K562 (cell line): Measurements from ENCODE around the gene RYR3. TPM values are rescaled to one million over a fixed set of nuclear protein-coding genes. Genes with fewer than 3 reads are reported as not detected.

Experiments used
- ATAC-seq: fragments of 200-7000 bp; cut with Tn5 transposase; 3 replicates; pipeline ENCODE4 v1.9.1; 2020; ENCODE audit warnings: moderate library complexity
- BruUV-seq: library from RNA; stranded (reverse); fragments of 400-500 nt; replicated peaks from 2 replicates; lab custom pipeline; 2021; lab: Mats Ljungman, UMichigan
- CTCF ChIA-PET: fragments of 300-600 bp; formaldehyde crosslinking; extraction: SDS; loops from one replicate; lab custom pipeline; 2021; ENCODE audit warnings: low intra/inter-chr PET ratio; lab: Yijun Ruan, JAX
- POLR2A ChIA-PET: fragments of 300-600, 350-650 bp; sonication (Branson Sonifier 250); formaldehyde crosslinking; extraction: SDS; loops from one replicate; lab custom pipeline; 2021; ENCODE audit warnings: antibody characterized with exemption, inconsistent platforms; lab: Yijun Ruan, JAX
- DNase-seq, 4 experiments: peaks; one replicate each; pipeline versions ENCODE4 v3.0.0 to v3.0.0-alpha.2; 2011 to 2018; ENCODE audit warnings: low spot score in 3 of 4, mixed read lengths in 3 of 4; ENCODE audit errors: extremely low read depth in 1 of 4
- FAIRE-seq: peaks from 2 replicates; lab custom pipeline; 2011; peaks lifted over from hg19 to GRCh38; lab: Jason Lieb, UNC
- H2AFZ ChIP-seq: 2 replicates; pipeline ENCODE4 v1.6.0; 2011; ENCODE audit warnings: low read depth, low read length, control low read depth, inconsistent platforms
- H3K27ac ChIP-seq: fragments of 200-600 bp; 3 replicates; pipeline ENCODE4 v1.8.0; 2011; ENCODE audit warnings: low read depth, mild to moderate bottlenecking, control low read depth, inconsistent platforms, low read length, moderate library complexity, mixed read lengths; ENCODE audit errors: extremely low read depth
- H3K27me3 ChIP-seq, 2 experiments: fragments of 300-600 bp in 1 of 2; 2 replicates in 1 of 2; 3 replicates in 1 of 2; pipeline versions ENCODE4 v1.6.0 to v1.8.0; 2011; ENCODE audit warnings: inconsistent platforms in 2 of 2, low read length in 2 of 2, mild to moderate bottlenecking in 1 of 2, mixed read lengths in 1 of 2, moderate library complexity in 1 of 2; ENCODE audit not compliant: control insufficient read depth in 2 of 2, insufficient read depth in 2 of 2
- H3K36me3 ChIP-seq: fragments of 300-600 bp; 3 replicates; pipeline ENCODE4 v1.8.0; 2011; ENCODE audit warnings: mild to moderate bottlenecking, low read length, inconsistent platforms; ENCODE audit not compliant: control insufficient read depth, insufficient read depth
- H3K4me1 ChIP-seq, 2 experiments: fragments of 200-600 bp in 1 of 2; replicated peaks in 1 of 2; 2 replicates in 1 of 2; 3 replicates in 1 of 2; pipeline versions ENCODE4 v1.5.1 to v1.8.0; 2011; ENCODE audit warnings: inconsistent platforms in 2 of 2, low read length in 2 of 2, mild to moderate bottlenecking in 1 of 2, mixed read lengths in 1 of 2, moderate library complexity in 1 of 2; ENCODE audit not compliant: control insufficient read depth in 2 of 2, insufficient read depth in 2 of 2
- H3K4me2 ChIP-seq: 2 replicates; pipeline ENCODE4 v1.6.1; 2011; ENCODE audit warnings: low read length, control low read depth, inconsistent platforms, mixed read lengths; ENCODE audit not compliant: insufficient read depth
- H3K4me3 ChIP-seq: fragments of 200-600 bp; sonication (generic), shearing (Covaris generic); 2 replicates; pipeline ENCODE4 v1.5.1; 2016; ENCODE audit warnings: control low read depth, inconsistent platforms
- H3K79me2 ChIP-seq: fragments of 200-600 bp; 3 replicates; pipeline ENCODE4 v1.8.0; 2011; ENCODE audit warnings: low read length, inconsistent platforms; ENCODE audit not compliant: control insufficient read depth, insufficient read depth
- H3K9ac ChIP-seq, 2 experiments: 2 replicates each; pipeline versions ENCODE4 v1.6.0 to v1.6.1; 2011; ENCODE audit warnings: low read depth in 2 of 2, low read length in 2 of 2, control low read depth in 1 of 2, inconsistent platforms in 1 of 2, mild to moderate bottlenecking in 1 of 2, mixed read lengths in 1 of 2; ENCODE audit not compliant: insufficient read depth in 1 of 2
- H3K9me1 ChIP-seq: one replicate; pipeline ENCODE4 v1.6.0; 2011; ENCODE audit warnings: inconsistent platforms, mild to moderate bottlenecking, low read length, moderate library complexity; ENCODE audit not compliant: control insufficient read depth, insufficient read depth
- H3K9me3 ChIP-seq: replicated peaks from 2 replicates; pipeline ENCODE4 v1.5.1; 2011; ENCODE audit warnings: low read depth, low read length, inconsistent platforms; ENCODE audit not compliant: control insufficient read depth, insufficient read depth
- H4K20me1 ChIP-seq: replicated peaks from 2 replicates; pipeline ENCODE4 v1.6.1; 2011; ENCODE audit warnings: low read length, inconsistent platforms, mixed read lengths; ENCODE audit not compliant: control insufficient read depth, insufficient read depth
- BACH1 ChIP-seq: fragments of 200-800 bp; sonication (Bioruptor generic); IDR thresholded peaks from 2 replicates; pipeline ENCODE4 v1.6.1; 2016; ENCODE audit warnings: missing genetic modification characterization, missing compliant biosample characterization
- CREB5 ChIP-seq: fragments of 250-450 bp; sonication (Bioruptor Pico); IDR thresholded peaks from 2 replicates; pipeline ENCODE4 v1.5.0; 2020; ENCODE audit warnings: mild to moderate bottlenecking
- FOXM1 ChIP-seq, 2 experiments: fragments of 450-650 bp in 1 of 2; sonication (generic) in 1 of 2; formaldehyde crosslinking in 1 of 2; IDR thresholded peaks; 2 replicates each; pipeline versions ENCODE4 v1.6.1 to v1.9.0; 2017 to 2022; ENCODE audit warnings: low read depth in 2 of 2, mild to moderate bottlenecking in 2 of 2, missing genetic modification reagents in 1 of 2, moderate library complexity in 1 of 2
- HMG20A ChIP-seq: fragments of 450-650 bp; formaldehyde crosslinking; conservative IDR thresholded peaks from 2 replicates; pipeline ENCODE4 v1.4.0; 2020; ENCODE audit warnings: mild to moderate bottlenecking, mixed read lengths
- KLF1 ChIP-seq: fragments of 450-650 bp; IDR thresholded peaks from 2 replicates; pipeline ENCODE4 v1.6.1; 2016; ENCODE audit warnings: missing genetic modification characterization, missing compliant biosample characterization
- MCM2 ChIP-seq: fragments of 450-650 bp; IDR thresholded peaks from 2 replicates; pipeline ENCODE4 v1.6.1; 2017; ENCODE audit warnings: low read depth, mild to moderate bottlenecking
- PHB ChIP-seq: fragments of 250-450 bp; sonication (Bioruptor Pico); IDR thresholded peaks from 2 replicates; pipeline ENCODE4 v1.5.0; 2021
- RUNX1 ChIP-seq: sonication (generic); IDR thresholded peaks from 2 replicates; pipeline ENCODE4 v1.6.1; 2016; ENCODE audit warnings: antibody characterized with exemption, low read depth
- SP1 ChIP-seq: sonication (generic); formaldehyde crosslinking; IDR thresholded peaks from 2 replicates; pipeline ENCODE4 v1.8.1; 2022; ENCODE audit warnings: mild to moderate bottlenecking, missing genetic modification reagents
- TGIF2 ChIP-seq: sonication (generic); formaldehyde crosslinking; IDR thresholded peaks from 2 replicates; pipeline ENCODE4 v1.8.1; 2022; ENCODE audit warnings: mild to moderate bottlenecking, missing genetic modification reagents, moderate library complexity
- ZKSCAN8 ChIP-seq: fragments of 200-800 bp; sonication (Bioruptor generic); IDR thresholded peaks from 2 replicates; pipeline ENCODE4 v1.6.1; 2016; ENCODE audit warnings: missing genetic modification characterization, missing compliant biosample characterization
- ZNF133 ChIP-seq: fragments of 250-450 bp; sonication (Bioruptor Pico); IDR thresholded peaks from 2 replicates; pipeline ENCODE4 v1.4.0; 2020; ENCODE audit warnings: mild to moderate bottlenecking
- ZNF764 ChIP-seq: fragments of 250-450 bp; sonication (Bioruptor Pico); IDR thresholded peaks from 2 replicates; pipeline ENCODE4 v1.4.0; 2020; ENCODE audit warnings: low read depth, mild to moderate bottlenecking, moderate library complexity
- WGBS: fragments of 100-300 bp; shearing (Covaris generic); methylation state at CpG from one replicate; pipeline ENCODE4 v1.1.6; 2016; ENCODE audit warnings: low coverage, mixed read lengths; ENCODE audit not compliant: insufficient coverage; ENCODE audit errors: missing lambda C conversion rate; 5-methylcytosine and 5-hydroxymethylcytosine counted together
- in situ Hi-C: fragments of 300-500 bp; cut with MboI; formaldehyde crosslinking; loops from 4 replicates; pipeline ENCODE4 v1.15.0; 2018; ENCODE audit warnings: inconsistent platforms, mixed read lengths
- intact Hi-C: fragments of 100-400 bp; cut with micrococcal nuclease; formaldehyde crosslinking; loops from 2 replicates; pipeline ENCODE4 v1.14.2; 2022
- polyA plus RNA-seq, 8 experiments: library from polyadenylated mRNA; depleted of rRNA in 4 of 8; stranded (reverse) in 5 of 8; unstranded in 3 of 8; fragments of >200 nt; fragmentation: Nextera tagmentation in 2 of 8; fragmentation: Illumina TruSeq in 1 of 8; extraction: Ambion mirVana in 2 of 8; extraction: Trizol in 1 of 8; gene quantifications; 2 replicates each; pipeline versions ENCODE4 v1.2.1 to v1.2.3, GENCODE V29; 2011 to 2014; ENCODE audit warnings: inconsistent platforms in 1 of 8, missing spikeins in 1 of 8
- total RNA-seq, 7 experiments: library from RNA; depleted of rRNA in 6 of 7; stranded (reverse); fragments of >200 nt in 6 of 7; fragmentation: Illumina TruSeq in 2 of 7; extraction: Trizol in 2 of 7; gene quantifications; 2 replicates each; pipeline versions ENCODE4 v1.2.1 to v1.2.3, GENCODE V29; 2011 to 2021; ENCODE audit warnings: low replicate concordance in 1 of 7
- TF ChIP-seq, protein P1 (sequence below): fragments of 250-450 bp; sonication (Bioruptor Pico); IDR thresholded peaks from 2 replicates; pipeline ENCODE4 v1.4.0; 2020; ENCODE audit warnings: borderline replicate concordance

RYR3 gene
- total and polyA plus RNA-seq, 9 of the 15 experiments (the other 6 are each of a cell fraction or from before 2014, with no cell fraction given): 0.04 TPM; not detected in 8

- H2AFZ ChIP-seq: no peak overlapping the region
- TF ChIP-seq PHB (CRISPR knock-in tag) (no peak), RUNX1 (no peak), ZNF764 (CRISPR knock-in tag) (no peak), HMG20A (no peak), BACH1 (tag) (no peak), ZNF133 (no peak), CREB5 (no peak), KLF1 (tag) (no peak), SP1 (CRISPR knock-in tag) (no peak), MCM2 (no peak), FOXM1 (IDR thresholded peaks at IDR 0.05; ENCODE audit: low read depth) (no peak), FOXM1 (CRISPR knock-in tag; IDR thresholded peaks at IDR 0.05; ENCODE audit: low read depth) (no peak), ZKSCAN8 (CRISPR knock-in tag) (no peak), TGIF2 (CRISPR knock-in tag) (no peak)
- TF ChIP-seq, protein P1, sequence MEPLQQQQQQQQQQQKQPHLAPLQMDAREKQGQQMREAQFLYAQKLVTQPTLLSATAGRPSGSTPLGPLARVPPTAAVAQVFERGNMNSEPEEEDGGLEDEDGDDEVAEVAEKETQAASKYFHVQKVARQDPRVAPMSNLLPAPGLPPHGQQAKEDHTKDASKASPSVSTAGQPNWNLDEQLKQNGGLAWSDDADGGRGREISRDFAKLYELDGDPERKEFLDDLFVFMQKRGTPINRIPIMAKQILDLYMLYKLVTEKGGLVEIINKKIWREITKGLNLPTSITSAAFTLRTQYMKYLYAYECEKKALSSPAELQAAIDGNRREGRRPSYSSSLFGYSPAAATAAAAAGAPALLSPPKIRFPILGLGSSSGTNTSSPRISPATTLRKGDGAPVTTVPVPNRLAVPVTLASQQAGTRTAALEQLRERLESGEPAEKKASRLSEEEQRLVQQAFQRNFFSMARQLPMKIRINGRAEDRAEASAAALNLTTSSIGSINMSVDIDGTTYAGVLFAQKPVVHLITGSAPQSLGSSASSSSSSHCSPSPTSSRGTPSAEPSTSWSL (CRISPR knock-in tag): no peak
- no peak for ATAC-seq
- no peaks in the 10 kb centered on the region for H3K36me3 ChIP-seq
- no peak overlapping the region for H3K4me3 ChIP-seq
- H3K9me3 ChIP-seq: no peaks in the 10 kb centered on the region
- no peak overlapping the region for H3K9ac ChIP-seq
- no peak overlapping the region for H3K27ac ChIP-seq
- WGBS: 0% methylated on average over 1 of the region's 1 CpG
- POLR2A ChIA-PET: interaction anchor here (0.5 kb wide), 1 partner anchor 23 kb away, joined by 3 read pairs; no protein-coding TSS in a partner anchor
- H3K9me1 ChIP-seq: no peaks in the 10 kb centered on the region
- no peak for FAIRE-seq
- peaks cover 0 to 4% of the 10 kb centered on the region in 2 experiments; a peak in 2 of 5 replicates for H3K4me1 ChIP-seq
- no peaks in the 10 kb centered on the region for H3K79me2 ChIP-seq
- CTCF ChIA-PET: no interaction called here
- in situ Hi-C loops (no loop called here), intact Hi-C loops (no loop called here)
- H4K20me1 ChIP-seq: no peaks in the 10 kb centered on the region
- peaks cover 0 to 4% of the 10 kb centered on the region in 2 experiments; a peak in 1 of 5 replicates for H3K27me3 ChIP-seq
- H3K4me2 ChIP-seq: no peak overlapping the region
- BruUV-seq: no TSS peak
- no peak for DNase-seq
These were observed 602.7 kb downstream of the RYR3 start for GRCh38 chr15:33913459-33913858.
